GM23338 (cell line): Measurements from ENCODE around the gene TBC1D21. TPM values are rescaled to one million over a fixed set of nuclear protein-coding genes. Genes with fewer than 3 reads are reported as not detected.
A peak's percentile ranks its signal among the peaks of the same experiment; 100 is the strongest.

Experiments
- ATAC-seq: fragments of 200-7000 bp; cut with Tn5 transposase; 3 replicates; pipeline ENCODE4 v1.9.1; 2020
- DNase-seq: peaks from one replicate; pipeline ENCODE4 v3.0.0-alpha.2; 2015; ENCODE audit warnings: low spot score
- H2AFZ ChIP-seq: fragments of 200-600 bp; sonication (generic); 2 replicates; pipeline ENCODE4 v1.8.0; 2016; ENCODE audit warnings: antibody characterized with exemption, mild to moderate bottlenecking, moderate library complexity
- H3F3A ChIP-seq: fragments of 200-600 bp; sonication (generic); replicated peaks from 2 replicates; pipeline ENCODE4 v1.8.0; 2017; ENCODE audit warnings: antibody characterized with exemption, mixed run types, low read depth
- H3K27ac ChIP-seq: fragments of 200-600 bp; sonication (generic); 2 replicates; pipeline ENCODE4 v1.6.1; 2016; ENCODE audit warnings: low read depth
- H3K27me3 ChIP-seq: fragments of 200-600 bp; sonication (generic); 2 replicates; pipeline ENCODE4 v1.8.0; 2016; ENCODE audit warnings: mild to moderate bottlenecking, mixed run types, moderate library complexity; ENCODE audit not compliant: insufficient read depth
- H3K36me3 ChIP-seq: fragments of 200-600 bp; sonication (generic); 2 replicates; pipeline ENCODE4 v1.8.0; 2016; ENCODE audit warnings: mild to moderate bottlenecking; ENCODE audit not compliant: insufficient read depth
- H3K4me1 ChIP-seq: fragments of 200-600 bp; sonication (generic); 2 replicates; pipeline ENCODE4 v1.8.0; 2016; ENCODE audit warnings: mild to moderate bottlenecking, moderate library complexity; ENCODE audit not compliant: insufficient read depth
- H3K4me2 ChIP-seq: fragments of 200-600 bp; sonication (generic); 2 replicates; pipeline ENCODE4 v1.7.1; 2017; ENCODE audit warnings: mixed run types
- H3K4me3 ChIP-seq: fragments of 200-600 bp; sonication (generic); 2 replicates; pipeline ENCODE4 v1.6.1; 2016; ENCODE audit warnings: mixed run types
- H3K79me2 ChIP-seq: fragments of 200-600 bp; sonication (generic); replicated peaks from 2 replicates; pipeline ENCODE4 v1.8.0; 2017; ENCODE audit warnings: mild to moderate bottlenecking; ENCODE audit not compliant: insufficient read depth
- H3K9me2 ChIP-seq: fragments of 200-600 bp; sonication (generic); 2 replicates; pipeline ENCODE4 v1.8.0; 2017; ENCODE audit not compliant: insufficient read depth
- H4K20me1 ChIP-seq: fragments of 200-600 bp; sonication (generic); replicated peaks from 2 replicates; pipeline ENCODE4 v1.8.0; 2017; ENCODE audit warnings: mild to moderate bottlenecking; ENCODE audit not compliant: insufficient read depth
- H3K27ac Mint-ChIP-seq: 2 replicates; pipeline ENCODE4 v1.8.0; 2020; ENCODE audit warnings: inconsistent platforms, mild to moderate bottlenecking, moderate library complexity, mixed read lengths
- H3K27me3 Mint-ChIP-seq: 3 replicates; pipeline ENCODE4 v1.8.0; 2022; ENCODE audit warnings: low read depth, mild to moderate bottlenecking, moderate library complexity, mixed read lengths, inconsistent platforms; ENCODE audit not compliant: insufficient read depth, poor library complexity
- H3K36me3 Mint-ChIP-seq: 3 replicates; pipeline ENCODE4 v1.8.0; 2021; ENCODE audit warnings: low read depth, mild to moderate bottlenecking, inconsistent platforms, moderate library complexity, mixed read lengths
- H3K4me1 Mint-ChIP-seq: 3 replicates; pipeline ENCODE4 v1.8.0; 2020; ENCODE audit warnings: mild to moderate bottlenecking, inconsistent platforms, mixed read lengths
- H3K4me3 Mint-ChIP-seq: 3 replicates; pipeline ENCODE4 v1.8.0; 2021; ENCODE audit warnings: moderate library complexity, mild to moderate bottlenecking, inconsistent platforms, mixed read lengths
- H3K9me3 Mint-ChIP-seq: 3 replicates; pipeline ENCODE4 v1.8.0; 2020; ENCODE audit warnings: moderate library complexity, mild to moderate bottlenecking, inconsistent platforms, mixed read lengths
- REST ChIP-seq: IDR thresholded peaks from one replicate; pipeline ENCODE4 v1.6.1; 2018; ENCODE audit warnings: antibody characterized with exemption; ENCODE audit not compliant: unreplicated experiment
- polyA plus RNA-seq: library from polyadenylated mRNA; unstranded; fragments of >200 nt; fragmentation: Nextera tagmentation; extraction: Ambion mirVana; gene quantifications from 2 replicates; pipeline ENCODE4 v1.2.1, GENCODE V29; 2016
- total RNA-seq: library from RNA; depleted of rRNA; stranded (reverse); fragments of >200 nt; shearing (Covaris generic); gene quantifications from 2 replicates; pipeline ENCODE4 v1.2.3, GENCODE V29; 2014
- TF ChIP-seq, protein P1 (sequence below): IDR thresholded peaks from 2 replicates; pipeline ENCODE4 v1.6.1; 2016; ENCODE audit warnings: antibody characterized with exemption
- TF ChIP-seq, protein P2 (sequence below): fragments of 250-450 bp; sonication (Bioruptor Pico); IDR thresholded peaks from 2 replicates; pipeline ENCODE4 v1.5.0; 2020; ENCODE audit warnings: mild to moderate bottlenecking, moderate library complexity
- TF ChIP-seq, protein P3 (sequence below), 2 experiments: fragments of 200-600 bp in 1 of 2; sonication (generic) in 1 of 2; conservative IDR thresholded peaks; 2 replicates each; pipeline versions ENCODE4 v1.5.1 to v1.6.1; 2016 to 2017; ENCODE audit warnings: antibody characterized with exemption in 2 of 2, low read depth in 2 of 2, mild to moderate bottlenecking in 2 of 2, moderate library complexity in 1 of 2

The TBC1D21 gene
- total and polyA plus RNA-seq, 2 experiments from 2014 or later = not detected

DNA sequence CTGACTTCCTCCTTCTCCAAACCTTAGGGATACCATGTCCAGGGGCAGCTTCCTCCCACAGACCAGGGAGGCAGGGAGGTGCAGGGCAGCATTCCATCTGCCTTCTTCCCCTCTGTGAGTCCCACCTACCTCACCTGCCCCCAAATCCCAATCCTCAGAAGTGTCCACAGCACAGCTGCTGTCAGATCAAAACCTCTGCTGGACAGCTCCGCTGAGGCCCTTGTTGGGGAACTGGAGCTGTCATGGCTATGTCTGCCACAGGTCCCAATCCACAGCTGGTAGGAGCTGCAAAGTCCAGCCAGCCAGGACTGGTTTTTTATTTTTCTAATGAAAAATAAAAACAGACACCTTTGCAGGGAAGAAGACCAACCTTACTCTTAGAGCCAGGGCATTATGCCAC is 40.7 kb upstream of the TBC1D21 start:
- Histone ChIP-seq H3F3A (no peaks in the 10 kb centered on the region), H3K4me1 (no peaks in the 10 kb centered on the region), H2AFZ (no peak overlapping the region), H4K20me1 (no peaks in the 10 kb centered on the region), H3K4me2 (no peak overlapping the region), H3K79me2 (no peaks in the 10 kb centered on the region), H3K27me3 (no peaks in the 10 kb centered on the region), H3K9me2 (no peaks in the 10 kb centered on the region), H3K36me3 (no peaks in the 10 kb centered on the region), H3K27ac (no peak overlapping the region), H3K4me3 (no peak overlapping the region)
- H3K36me3 Mint-ChIP-seq = no peaks in the 10 kb centered on the region
- H3K27ac Mint-ChIP-seq = no peak overlapping the region
- H3K9me3 Mint-ChIP-seq = no peaks in the 10 kb centered on the region
- ATAC-seq (peak; percentile 69), DNase-seq (peak; percentile 18)
- peaks cover 16% of the 10 kb centered on the region for H3K27me3 Mint-ChIP-seq
- TF ChIP-seq REST = peak; percentile 77
- TF ChIP-seq, protein P1, sequence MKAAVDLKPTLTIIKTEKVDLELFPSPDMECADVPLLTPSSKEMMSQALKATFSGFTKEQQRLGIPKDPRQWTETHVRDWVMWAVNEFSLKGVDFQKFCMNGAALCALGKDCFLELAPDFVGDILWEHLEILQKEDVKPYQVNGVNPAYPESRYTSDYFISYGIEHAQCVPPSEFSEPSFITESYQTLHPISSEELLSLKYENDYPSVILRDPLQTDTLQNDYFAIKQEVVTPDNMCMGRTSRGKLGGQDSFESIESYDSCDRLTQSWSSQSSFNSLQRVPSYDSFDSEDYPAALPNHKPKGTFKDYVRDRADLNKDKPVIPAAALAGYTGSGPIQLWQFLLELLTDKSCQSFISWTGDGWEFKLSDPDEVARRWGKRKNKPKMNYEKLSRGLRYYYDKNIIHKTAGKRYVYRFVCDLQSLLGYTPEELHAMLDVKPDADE = no peak
- TF ChIP-seq, protein P2, sequence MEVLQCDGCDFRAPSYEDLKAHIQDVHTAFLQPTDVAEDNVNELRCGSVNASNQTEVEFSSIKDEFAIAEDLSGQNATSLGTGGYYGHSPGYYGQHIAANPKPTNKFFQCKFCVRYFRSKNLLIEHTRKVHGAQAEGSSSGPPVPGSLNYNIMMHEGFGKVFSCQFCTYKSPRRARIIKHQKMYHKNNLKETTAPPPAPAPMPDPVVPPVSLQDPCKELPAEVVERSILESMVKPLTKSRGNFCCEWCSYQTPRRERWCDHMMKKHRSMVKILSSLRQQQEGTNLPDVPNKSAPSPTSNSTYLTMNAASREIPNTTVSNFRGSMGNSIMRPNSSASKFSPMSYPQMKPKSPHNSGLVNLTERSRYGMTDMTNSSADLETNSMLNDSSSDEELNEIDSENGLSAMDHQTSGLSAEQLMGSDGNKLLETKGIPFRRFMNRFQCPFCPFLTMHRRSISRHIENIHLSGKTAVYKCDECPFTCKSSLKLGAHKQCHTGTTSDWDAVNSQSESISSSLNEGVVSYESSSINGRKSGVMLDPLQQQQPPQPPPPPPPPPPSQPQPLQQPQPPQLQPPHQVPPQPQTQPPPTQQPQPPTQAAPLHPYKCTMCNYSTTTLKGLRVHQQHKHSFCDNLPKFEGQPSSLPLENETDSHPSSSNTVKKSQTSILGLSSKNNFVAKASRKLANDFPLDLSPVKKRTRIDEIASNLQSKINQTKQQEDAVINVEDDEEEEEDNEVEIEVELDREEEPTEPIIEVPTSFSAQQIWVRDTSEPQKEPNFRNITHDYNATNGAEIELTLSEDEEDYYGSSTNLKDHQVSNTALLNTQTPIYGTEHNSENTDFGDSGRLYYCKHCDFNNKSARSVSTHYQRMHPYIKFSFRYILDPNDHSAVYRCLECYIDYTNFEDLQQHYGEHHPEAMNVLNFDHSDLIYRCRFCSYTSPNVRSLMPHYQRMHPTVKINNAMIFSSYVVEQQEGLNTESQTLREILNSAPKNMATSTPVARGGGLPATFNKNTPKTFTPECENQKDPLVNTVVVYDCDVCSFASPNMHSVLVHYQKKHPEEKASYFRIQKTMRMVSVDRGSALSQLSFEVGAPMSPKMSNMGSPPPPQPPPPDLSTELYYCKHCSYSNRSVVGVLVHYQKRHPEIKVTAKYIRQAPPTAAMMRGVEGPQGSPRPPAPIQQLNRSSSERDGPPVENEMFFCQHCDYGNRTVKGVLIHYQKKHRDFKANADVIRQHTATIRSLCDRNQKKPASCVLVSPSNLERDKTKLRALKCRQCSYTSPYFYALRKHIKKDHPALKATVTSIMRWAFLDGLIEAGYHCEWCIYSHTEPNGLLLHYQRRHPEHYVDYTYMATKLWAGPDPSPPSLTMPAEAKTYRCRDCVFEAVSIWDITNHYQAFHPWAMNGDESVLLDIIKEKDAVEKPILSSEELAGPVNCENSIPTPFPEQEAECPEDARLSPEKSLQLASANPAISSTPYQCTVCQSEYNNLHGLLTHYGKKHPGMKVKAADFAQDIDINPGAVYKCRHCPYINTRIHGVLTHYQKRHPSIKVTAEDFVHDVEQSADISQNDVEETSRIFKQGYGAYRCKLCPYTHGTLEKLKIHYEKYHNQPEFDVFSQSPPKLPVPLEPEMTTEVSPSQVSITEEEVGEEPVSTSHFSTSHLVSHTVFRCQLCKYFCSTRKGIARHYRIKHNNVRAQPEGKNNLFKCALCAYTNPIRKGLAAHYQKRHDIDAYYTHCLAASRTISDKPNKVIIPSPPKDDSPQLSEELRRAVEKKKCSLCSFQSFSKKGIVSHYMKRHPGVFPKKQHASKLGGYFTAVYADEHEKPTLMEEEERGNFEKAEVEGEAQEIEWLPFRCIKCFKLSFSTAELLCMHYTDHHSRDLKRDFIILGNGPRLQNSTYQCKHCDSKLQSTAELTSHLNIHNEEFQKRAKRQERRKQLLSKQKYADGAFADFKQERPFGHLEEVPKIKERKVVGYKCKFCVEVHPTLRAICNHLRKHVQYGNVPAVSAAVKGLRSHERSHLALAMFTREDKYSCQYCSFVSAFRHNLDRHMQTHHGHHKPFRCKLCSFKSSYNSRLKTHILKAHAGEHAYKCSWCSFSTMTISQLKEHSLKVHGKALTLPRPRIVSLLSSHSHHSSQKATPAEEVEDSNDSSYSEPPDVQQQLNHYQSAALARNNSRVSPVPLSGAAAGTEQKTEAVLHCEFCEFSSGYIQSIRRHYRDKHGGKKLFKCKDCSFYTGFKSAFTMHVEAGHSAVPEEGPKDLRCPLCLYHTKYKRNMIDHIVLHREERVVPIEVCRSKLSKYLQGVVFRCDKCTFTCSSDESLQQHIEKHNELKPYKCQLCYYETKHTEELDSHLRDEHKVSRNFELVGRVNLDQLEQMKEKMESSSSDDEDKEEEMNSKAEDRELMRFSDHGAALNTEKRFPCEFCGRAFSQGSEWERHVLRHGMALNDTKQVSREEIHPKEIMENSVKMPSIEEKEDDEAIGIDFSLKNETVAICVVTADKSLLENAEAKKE (CRISPR knock-in tag) = no peak
- TF ChIP-seq, protein P3, sequence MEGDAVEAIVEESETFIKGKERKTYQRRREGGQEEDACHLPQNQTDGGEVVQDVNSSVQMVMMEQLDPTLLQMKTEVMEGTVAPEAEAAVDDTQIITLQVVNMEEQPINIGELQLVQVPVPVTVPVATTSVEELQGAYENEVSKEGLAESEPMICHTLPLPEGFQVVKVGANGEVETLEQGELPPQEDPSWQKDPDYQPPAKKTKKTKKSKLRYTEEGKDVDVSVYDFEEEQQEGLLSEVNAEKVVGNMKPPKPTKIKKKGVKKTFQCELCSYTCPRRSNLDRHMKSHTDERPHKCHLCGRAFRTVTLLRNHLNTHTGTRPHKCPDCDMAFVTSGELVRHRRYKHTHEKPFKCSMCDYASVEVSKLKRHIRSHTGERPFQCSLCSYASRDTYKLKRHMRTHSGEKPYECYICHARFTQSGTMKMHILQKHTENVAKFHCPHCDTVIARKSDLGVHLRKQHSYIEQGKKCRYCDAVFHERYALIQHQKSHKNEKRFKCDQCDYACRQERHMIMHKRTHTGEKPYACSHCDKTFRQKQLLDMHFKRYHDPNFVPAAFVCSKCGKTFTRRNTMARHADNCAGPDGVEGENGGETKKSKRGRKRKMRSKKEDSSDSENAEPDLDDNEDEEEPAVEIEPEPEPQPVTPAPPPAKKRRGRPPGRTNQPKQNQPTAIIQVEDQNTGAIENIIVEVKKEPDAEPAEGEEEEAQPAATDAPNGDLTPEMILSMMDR (conservative IDR thresholded peaks at IDR 0.05; ENCODE audit: low read depth in 2 of 2) = no peak
- H3K4me1 Mint-ChIP-seq = no peaks in the 10 kb centered on the region
- H3K4me3 Mint-ChIP-seq = no peak overlapping the region
